ENCODE results near the gene DNAAF2.
"Not testable (repeated sequence)": the region's sequence is repeated elsewhere in the genome, so short reads cannot be mapped to it uniquely, and the experiment has no call there.

Gene DNAAF2

DNA sequence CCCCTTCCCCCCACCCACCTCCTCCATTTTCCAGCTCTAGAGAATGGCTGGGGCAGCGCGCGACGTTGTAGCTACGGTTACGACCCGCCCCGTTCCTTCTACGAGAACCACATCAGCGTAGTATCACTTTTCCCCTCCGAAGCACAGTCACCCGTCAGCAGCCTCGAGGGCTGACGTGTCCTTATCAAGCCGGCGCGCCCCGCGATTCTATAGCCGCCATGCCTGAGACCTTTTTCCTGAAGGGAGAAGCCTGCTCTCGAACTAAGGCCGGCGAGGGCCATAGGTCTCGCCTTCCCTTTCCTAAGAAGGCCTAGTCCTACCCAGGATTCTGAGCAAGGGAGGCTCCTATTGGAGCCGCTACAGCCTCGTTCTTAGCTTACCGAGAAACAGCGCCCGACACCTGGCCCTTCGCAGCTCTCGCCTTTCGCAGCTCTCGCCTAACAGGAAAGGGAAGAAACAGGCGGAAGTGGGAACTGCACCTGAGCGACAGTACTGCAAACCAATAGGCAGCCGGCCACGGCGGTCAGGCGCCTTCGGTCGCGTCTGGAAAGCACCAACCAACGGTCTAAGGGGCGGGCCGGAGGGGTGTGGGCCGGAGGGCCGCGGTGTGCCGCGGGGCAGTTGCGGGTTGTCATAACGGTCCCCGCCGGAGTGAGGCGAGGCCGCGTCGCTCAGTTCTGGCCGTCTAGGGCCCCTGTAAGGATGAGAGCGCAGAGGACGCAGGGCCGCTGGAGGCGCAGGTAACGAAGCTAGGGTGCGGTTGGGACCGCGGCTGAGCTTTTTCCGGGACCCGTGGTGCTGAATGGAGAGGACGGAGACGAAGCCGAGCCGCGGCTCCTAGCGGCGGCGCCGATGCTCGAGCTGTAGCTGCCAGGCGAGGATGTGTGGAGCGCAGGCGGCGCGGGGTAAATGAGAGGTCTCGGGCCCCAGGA, 14.6 kb downstream of the DNAAF2 start, which contains the start of the genes MGAT2 and RPL36AL:
MGAT2 (plus strand) TSS at position 618 of the 932 bp plus-strand sequence. CDS start 470 bp downstream, outside the sequence.
RPL36AL (minus strand) TSS at position 445 of the 932 bp plus-strand sequence. CDS start 1,522 bp downstream, outside the sequence.
- no peak for FAIRE-seq

GRCh38 chr14:49619730-49620129, 15.3 kb downstream of the DNAAF2 start:
- FAIRE-seq, result no peak

DNA sequence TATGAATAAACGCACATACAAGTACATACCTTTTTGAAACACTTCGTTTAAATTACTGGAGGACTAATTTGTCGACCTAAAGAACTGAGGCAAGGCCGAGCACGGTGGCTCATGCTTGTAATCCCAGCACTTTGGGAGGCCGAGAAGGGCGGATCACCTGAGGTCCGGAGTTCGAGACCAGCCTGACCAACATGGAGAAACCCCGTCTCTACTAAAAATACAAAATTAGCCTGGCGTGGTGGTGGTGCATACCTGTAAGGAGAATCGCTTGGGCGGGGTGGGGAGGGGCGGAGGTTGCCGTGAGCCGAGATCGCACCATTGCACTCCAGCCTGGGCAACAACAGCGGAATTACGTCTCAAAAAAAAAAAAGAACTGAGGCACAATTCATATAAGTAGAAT, 15.8 kb downstream of the DNAAF2 start:
- FAIRE-seq, result not testable (repeated sequence)

DNA sequence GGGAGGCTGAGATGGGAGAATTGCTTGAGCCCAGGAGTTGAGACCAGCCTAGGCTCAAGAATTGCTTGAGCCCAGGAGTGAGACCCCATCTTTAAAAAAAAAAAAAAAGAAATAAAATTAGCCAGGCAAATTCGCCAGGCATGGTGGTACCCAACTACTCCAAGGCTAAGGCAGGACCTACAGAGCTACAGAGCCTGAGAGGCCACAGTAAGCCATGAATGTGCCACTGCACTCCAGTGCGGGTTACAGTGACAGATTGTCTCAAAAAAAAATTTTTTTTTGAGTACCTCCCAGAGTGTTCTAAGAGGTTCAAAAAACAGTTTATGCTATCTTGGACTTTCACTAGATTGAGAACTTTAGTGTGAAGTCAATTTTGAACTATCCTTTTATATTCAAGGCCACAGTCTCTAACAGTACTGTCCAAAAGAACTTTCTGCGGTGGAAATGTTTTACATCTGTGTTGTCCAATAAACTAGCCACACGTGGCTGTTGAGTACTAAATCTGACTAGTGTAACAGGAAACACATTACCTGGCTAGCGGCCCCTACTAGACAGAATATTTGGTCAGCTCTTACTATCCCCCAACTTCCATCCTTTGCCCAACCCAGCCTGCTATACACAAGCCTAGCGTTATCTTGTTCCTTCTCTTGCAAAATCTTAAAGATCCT, 17.1 kb downstream of the DNAAF2 start:
- FAIRE-seq, result no peak

DNA sequence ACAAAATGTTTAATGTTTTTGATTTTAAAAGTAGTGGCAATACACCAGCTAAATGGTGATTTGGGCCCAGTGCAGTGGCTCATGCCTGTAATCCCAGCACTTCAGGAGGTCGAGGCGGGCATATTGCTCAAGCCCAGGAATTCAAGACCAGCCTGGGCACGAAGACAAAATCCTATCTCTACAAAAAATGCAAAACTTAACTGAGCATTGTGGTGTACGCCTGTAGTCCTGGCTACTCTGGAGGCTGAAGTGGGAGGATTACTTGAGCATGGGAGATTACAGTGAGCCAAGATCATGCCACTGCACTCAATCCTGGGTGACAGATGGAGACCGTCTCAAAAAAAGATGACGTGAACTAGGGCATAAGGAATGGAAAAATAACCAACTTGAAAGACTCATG, 19.3 kb downstream of the DNAAF2 start:
- no peak for FAIRE-seq

DNA sequence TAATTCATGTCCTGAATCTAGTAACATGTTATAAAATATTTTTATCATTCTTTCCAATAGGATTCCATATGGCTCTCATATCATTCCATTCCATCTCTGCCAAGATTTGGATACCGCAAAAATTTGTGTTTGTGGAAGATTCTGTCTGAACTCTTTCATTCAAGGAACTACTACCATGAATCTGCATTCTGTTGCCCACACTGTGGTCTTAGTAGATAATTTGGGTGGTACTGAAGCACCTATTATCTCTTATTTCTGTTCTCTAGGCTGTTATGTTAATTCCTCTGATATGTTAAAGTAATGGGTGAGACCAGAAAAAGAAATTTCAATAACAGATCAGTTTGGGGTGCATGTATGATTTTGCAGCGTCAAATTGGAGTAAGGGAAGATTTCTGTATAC, 20.8 kb downstream of the DNAAF2 start:
- FAIRE-seq, result no peak

DNA sequence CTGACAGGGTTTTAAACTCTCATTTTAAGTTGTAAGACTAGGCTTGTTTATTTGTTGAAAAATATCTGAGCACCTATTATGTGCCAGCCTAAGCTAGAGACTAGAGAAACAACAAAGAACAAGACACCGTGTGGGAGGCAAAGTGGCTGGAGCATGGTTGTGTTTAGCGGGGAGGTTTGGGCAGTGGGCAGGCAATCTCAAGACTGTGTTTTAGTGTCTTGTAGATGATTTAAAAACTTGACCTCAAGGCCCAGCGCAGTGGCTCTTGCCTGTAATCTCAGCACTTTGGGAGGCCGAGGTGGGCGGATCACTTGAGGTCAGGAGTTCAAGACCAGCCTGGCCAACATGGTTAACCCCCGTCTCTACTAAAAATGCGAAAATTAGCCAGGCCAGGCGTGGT, 22.4 kb downstream of the DNAAF2 start:
- FAIRE-seq, result no peak

DNA sequence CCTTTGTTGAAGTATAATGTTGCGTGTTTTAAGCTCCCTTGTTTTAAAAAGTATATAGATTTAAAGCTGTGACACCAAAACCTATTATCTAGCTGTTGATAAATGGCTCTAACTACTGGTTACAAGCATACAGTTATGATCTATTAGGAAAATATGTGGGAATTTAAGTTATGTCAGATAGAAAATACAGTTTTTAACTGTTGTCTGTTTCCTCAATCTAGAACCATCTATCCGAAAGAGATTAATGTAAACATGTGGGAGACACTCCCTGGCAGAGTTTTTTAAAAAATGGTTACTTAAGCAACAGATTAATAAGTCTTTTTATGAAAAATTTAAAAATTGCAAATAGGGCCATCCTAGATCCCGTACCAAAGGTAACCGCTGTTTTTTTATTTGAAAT, 22.8 kb downstream of the DNAAF2 start:
- no peak for FAIRE-seq

GRCh38 chr14:49607583-49607982, 27.5 kb downstream of the DNAAF2 start:
- no peak for FAIRE-seq

GRCh38 chr14:49598485-49599300, 36.4 kb downstream of the DNAAF2 start, which contains the start of gene LRR1:
Gene LRR1, plus strand, starts transcription at chr14:49598940. Its CDS starts 81 bp downstream, at chr14:49599021.
- no peak for FAIRE-seq

DNA sequence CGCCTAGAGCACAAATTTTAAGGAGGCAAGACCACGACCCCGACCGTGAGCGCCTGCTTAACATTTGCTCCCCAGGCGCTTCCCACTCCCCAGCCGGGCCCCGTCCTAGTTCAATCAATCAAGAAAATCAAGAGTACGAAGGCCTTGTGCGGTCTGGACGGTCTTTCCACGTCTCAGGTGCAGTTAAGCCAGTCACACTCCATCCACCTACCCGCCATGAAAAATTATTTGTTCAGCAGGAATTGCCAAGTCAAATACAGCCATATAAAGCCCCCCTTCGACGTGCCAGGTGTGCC, 36.9 kb downstream of the DNAAF2 start:
- FAIRE-seq, result no peak

GRCh38 chr14:49594347-49595091, 40.5 kb downstream of the DNAAF2 start:
- no peak for FAIRE-seq

DNA sequence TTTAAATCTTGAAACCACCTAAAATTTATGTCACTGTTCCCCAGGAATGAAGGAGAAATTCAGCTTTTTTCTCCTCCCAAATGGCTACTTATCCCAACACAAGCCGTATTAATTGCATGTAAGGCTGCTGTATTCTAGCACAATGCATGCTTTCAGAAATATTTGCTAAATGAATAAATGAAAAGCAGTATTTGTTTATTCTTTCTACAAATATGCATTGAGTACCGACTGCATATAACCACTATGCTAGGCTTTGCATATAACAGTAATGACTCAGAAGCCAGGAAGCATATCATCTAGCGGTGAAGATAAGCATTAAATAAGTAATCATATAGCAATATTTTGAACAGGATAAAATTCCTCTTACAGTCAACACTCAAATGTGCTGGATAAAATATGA, 42.0 kb downstream of the DNAAF2 start:
- FAIRE-seq, result no peak

DNA sequence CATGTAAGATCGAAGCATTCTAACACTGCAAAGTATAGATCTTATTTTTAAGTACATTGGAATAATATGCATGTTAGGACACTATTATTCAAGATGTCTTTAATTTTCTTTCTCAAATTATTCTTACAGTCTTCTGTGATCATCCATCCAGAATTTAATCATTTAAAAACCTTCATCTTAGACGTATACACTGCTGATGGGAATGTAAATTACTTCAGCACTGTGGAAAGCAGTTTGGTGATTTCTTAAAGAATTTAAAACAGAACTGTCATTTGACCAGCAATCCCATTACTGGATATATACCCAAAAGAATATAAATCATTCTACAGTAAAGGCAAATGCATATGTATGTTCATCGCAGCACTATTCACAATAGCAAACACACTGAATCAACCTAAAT, 45.7 kb downstream of the DNAAF2 start:
- no peak for FAIRE-seq

DNA sequence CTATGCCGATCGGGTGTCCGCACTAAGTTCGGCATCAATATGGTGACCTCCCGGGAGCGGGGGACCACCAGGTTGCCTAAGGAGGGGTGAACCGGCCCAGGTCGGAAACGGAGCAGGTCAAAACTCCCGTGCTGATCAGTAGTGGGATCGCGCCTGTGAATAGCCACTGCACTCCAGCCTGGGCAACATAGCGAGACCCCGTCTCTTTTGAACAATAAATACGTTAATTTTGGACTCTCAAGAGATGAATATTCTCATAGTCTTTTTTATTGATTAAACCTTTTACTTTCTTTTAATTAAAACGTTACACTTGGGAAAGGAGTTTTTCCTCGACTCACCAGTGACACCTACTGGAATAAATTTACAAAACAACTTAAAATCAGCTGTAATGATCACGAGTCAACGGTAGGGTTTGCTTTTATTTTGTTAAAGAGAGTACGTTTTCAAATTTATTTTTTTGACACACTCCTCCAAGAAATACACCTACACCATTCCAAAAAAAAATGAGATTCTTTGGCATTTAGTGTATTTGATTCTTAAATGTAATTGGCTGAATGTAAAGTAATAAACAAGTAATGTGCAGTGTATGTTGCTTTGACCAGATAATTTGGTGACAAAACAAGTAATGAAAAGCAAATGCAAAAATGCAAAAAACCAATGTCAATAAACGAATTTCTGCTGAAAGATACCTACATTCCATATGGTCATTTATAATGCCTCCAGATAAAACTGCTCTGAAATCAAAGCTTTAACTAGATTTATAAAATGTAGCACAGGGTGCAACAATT, 48.2 kb downstream of the DNAAF2 start:
- FAIRE-seq, result peak; percentile 93

- peak; percentile 92 for FAIRE-seq
These were observed 49.0 kb downstream of the DNAAF2 start, which contains the start of gene RPS29 for GRCh38 chr14:49585803-49586672. Gene RPS29, minus strand, starts transcription at chr14:49586380. Its CDS starts 34 bp downstream, at chr14:49586346.

GRCh38 chr14:49584981-49585640, 49.9 kb downstream of the DNAAF2 start:
- not testable (repeated sequence) for FAIRE-seq

- no peak for FAIRE-seq
These were observed 51.0 kb downstream of the DNAAF2 start for GRCh38 chr14:49584058-49584457.

GRCh38 chr14:49583629-49584028, 51.4 kb downstream of the DNAAF2 start:
- FAIRE-seq, result no peak
